Spleen (tissue), 13 donors: ENCODE data around the gene KRTAP4-2. TPM values are rescaled to one million over a fixed set of nuclear protein-coding genes. Genes with fewer than 3 reads are reported as not detected.
"Not testable (repeated sequence)": the region's sequence is repeated elsewhere in the genome, so short reads cannot be mapped to it uniquely, and the experiment has no call there.

Experiments used
- DNase-seq: peaks from one replicate; pipeline ENCODE4 v3.0.0-alpha.2; 2020
- H3K27ac ChIP-seq, 8 donors: fragments of 200-600 bp; sonication (generic) in 7 of 8; 1 replicate in 4 of 8; 2 replicates in 4 of 8; pipeline versions ENCODE4 v1.5.0 to v1.8.0; 2016 to 2021; ENCODE audit warnings: inconsistent platforms in 4 of 8, mild to moderate bottlenecking in 4 of 8, moderate library complexity in 1 of 8
- H3K27me3 ChIP-seq, 7 donors: fragments of 200-600 bp; sonication (generic) in 6 of 7; replicated peaks in 1 of 7; 1 replicate in 4 of 7; 2 replicates in 3 of 7; pipeline versions ENCODE4 v1.5.0 to v1.8.0; 2016 to 2021; ENCODE audit warnings: inconsistent platforms in 3 of 7, mild to moderate bottlenecking in 1 of 7
- H3K36me3 ChIP-seq, 6 donors: fragments of 200-600 bp; sonication (generic) in 5 of 6; 1 replicate in 4 of 6; 2 replicates in 2 of 6; pipeline versions ENCODE4 v1.5.0 to v1.8.0; 2016 to 2021; ENCODE audit warnings: inconsistent platforms in 2 of 6
- H3K4me1 ChIP-seq, 6 donors: fragments of 200-600 bp; sonication (generic) in 5 of 6; 1 replicate in 3 of 6; 2 replicates in 3 of 6; pipeline versions ENCODE4 v1.5.0 to v1.8.0; 2016 to 2021; ENCODE audit warnings: inconsistent platforms in 3 of 6
- H3K4me3 ChIP-seq, 8 donors: fragments of 200-600 bp; sonication (generic) in 7 of 8; 1 replicate in 4 of 8; 2 replicates in 4 of 8; pipeline versions ENCODE4 v1.5.0 to v1.8.0; 2016 to 2021; ENCODE audit warnings: inconsistent platforms in 4 of 8, mild to moderate bottlenecking in 4 of 8, moderate library complexity in 2 of 8
- H3K9me3 ChIP-seq, 8 donors: fragments of 200-600 bp; sonication (generic) in 7 of 8; 1 replicate in 4 of 8; 2 replicates in 4 of 8; pipeline versions ENCODE4 v1.5.0 to v1.8.0; 2016 to 2021; ENCODE audit warnings: inconsistent platforms in 4 of 8
- POLR2A ChIP-seq, 3 donors: fragments of 450-650 bp; IDR thresholded peaks; one replicate each; pipeline ENCODE4 v1.5.1; 2017; ENCODE audit warnings: antibody characterized with exemption in 3 of 3, mild to moderate bottlenecking in 1 of 3
- POLR2AphosphoS5 ChIP-seq, 3 donors: sonication (generic); formaldehyde crosslinking; IDR thresholded peaks; one replicate each; pipeline ENCODE4 v1.5.1; 2017; ENCODE audit warnings: antibody characterized with exemption in 3 of 3
- WGBS, 5 donors: extraction: QIAGEN DNeasy Blood & Tissue Kit in 3 of 5; methylation state at CpG; one replicate each; pipeline versions ENCODE4 v1.1.5 to v1.1.7; 2013 to 2018; 5-methylcytosine and 5-hydroxymethylcytosine counted together
- intact Hi-C: fragments of 100-400 bp; cut with DNase I; formaldehyde crosslinking; loops from one replicate; pipeline ENCODE4 v1.15.0; 2023; ENCODE audit warnings: low total_unique reads
- long read RNA-seq, 2 donors: transcript quantifications; one replicate each; lab custom pipeline, GENCODE V29; 2026
- polyA plus RNA-seq, 3 donors: library from polyadenylated mRNA; stranded (reverse); fragments of 200-250 nt; gene quantifications; one replicate each; pipeline ENCODE4 v1.2.1, GENCODE V29; 2013
- total RNA-seq, 7 donors: library from RNA; depleted of rRNA in 3 of 7; stranded (reverse); fragments of >200 nt in 3 of 7; fragmentation: NEBNext Ultra II Directional in 4 of 7; extraction: Animal tissue kit (Norgen Biotek cat#: 25700) in 4 of 7; gene quantifications; one replicate each; pipeline versions ENCODE4 v1.1.0 to v1.2.1, GENCODE V29; 2016 to 2021
- TF ChIP-seq, protein P1 (sequence below), 11 experiments: fragments of 200-600 bp in 7 of 11; fragments of 450-650 bp in 4 of 11; sonication (generic) in 4 of 11; IDR thresholded peaks in 8 of 11; conservative IDR thresholded peaks in 3 of 11; 1 replicate in 7 of 11; 2 replicates in 4 of 11; pipeline versions ENCODE4 v1.4.0 to v1.8.0; 2016 to 2021; ENCODE audit warnings: antibody characterized with exemption in 11 of 11, inconsistent platforms in 4 of 11, mild to moderate bottlenecking in 1 of 11
- donor health status: healthy with polysubstance abuse.
- donor health status: DM: no; HTN: no; CAD: no; lungs with moderate emphysema.
- donor health status: DM: no; HTN: no; CAD: no.
- donor health status: Bipolar disorder and iron deficiency.
- donor health status: healthy.
- donor health status: DM: no; HTN: no; CAD: no.
- donor health status: DM: yes; HTN: yes; CAD: no.

The KRTAP4-2 gene
- total RNA-seq (not detected), polyA plus RNA-seq (not detected)
- long read RNA-seq, donor 1: 0 reads
- long read RNA-seq, donor 2: 0 reads

DNA sequence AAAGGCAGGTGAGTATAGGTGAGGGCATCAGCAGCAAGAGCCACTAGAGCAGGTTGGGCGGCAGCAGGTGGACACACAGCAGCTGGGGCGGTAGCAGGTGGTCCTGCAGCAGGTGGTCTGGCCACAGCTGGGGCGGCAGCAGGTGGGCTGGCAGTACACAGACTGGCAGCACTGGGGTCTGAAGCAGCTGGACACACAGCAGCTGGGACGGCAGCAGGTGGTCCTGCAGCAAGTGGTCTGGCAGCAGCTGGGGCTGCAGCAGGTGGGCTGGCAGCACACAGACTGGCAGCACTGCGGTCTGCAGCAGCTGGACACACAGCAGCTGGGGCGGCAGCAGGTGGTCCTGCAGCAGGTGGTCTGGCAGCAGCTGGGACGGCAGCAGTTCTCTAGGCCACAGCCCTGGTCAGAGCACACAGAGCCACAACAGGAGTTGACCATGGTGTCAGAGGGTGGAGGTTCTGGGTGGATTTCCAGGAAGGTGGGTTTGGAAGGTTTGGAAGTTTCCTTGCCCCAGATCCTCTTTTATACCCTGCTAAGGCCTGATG lies at the start of gene KRTAP4-2:
KRTAP4-2 (minus strand) TSS at position 495 of the 545 bp plus-strand sequence; CDS start at position 438, 57 bp downstream.
- no peaks in the 10 kb centered on the region for H3K27me3 ChIP-seq
- no peak for TF ChIP-seq POLR2A (IDR thresholded peaks at IDR 0.05)
- TF ChIP-seq, protein P1, sequence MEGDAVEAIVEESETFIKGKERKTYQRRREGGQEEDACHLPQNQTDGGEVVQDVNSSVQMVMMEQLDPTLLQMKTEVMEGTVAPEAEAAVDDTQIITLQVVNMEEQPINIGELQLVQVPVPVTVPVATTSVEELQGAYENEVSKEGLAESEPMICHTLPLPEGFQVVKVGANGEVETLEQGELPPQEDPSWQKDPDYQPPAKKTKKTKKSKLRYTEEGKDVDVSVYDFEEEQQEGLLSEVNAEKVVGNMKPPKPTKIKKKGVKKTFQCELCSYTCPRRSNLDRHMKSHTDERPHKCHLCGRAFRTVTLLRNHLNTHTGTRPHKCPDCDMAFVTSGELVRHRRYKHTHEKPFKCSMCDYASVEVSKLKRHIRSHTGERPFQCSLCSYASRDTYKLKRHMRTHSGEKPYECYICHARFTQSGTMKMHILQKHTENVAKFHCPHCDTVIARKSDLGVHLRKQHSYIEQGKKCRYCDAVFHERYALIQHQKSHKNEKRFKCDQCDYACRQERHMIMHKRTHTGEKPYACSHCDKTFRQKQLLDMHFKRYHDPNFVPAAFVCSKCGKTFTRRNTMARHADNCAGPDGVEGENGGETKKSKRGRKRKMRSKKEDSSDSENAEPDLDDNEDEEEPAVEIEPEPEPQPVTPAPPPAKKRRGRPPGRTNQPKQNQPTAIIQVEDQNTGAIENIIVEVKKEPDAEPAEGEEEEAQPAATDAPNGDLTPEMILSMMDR (IDR thresholded peaks at IDR 0.05 in 8 of 11, conservative IDR thresholded peaks at IDR 0.05 in 3 of 11): no peak
- TF ChIP-seq POLR2AphosphoS5 (IDR thresholded peaks at IDR 0.05): no peak
- no peak for DNase-seq
- H3K4me3 ChIP-seq: no peak within 1 kb of the TSS
- H3K27ac ChIP-seq: no peak within 1 kb of the TSS
- 90 to 97% (median 92%) methylated on average over 4 to 7 of the region's 7 CpGs for WGBS, 5 donors
- H3K4me1 ChIP-seq: peaks cover 6 to 32% (median 20%) of the 10 kb centered on the region in 6 donors
- no peaks in the 10 kb centered on the region for H3K9me3 ChIP-seq
- no peaks in the 10 kb centered on the region for H3K36me3 ChIP-seq
- intact Hi-C loops: no loop called here

DNA sequence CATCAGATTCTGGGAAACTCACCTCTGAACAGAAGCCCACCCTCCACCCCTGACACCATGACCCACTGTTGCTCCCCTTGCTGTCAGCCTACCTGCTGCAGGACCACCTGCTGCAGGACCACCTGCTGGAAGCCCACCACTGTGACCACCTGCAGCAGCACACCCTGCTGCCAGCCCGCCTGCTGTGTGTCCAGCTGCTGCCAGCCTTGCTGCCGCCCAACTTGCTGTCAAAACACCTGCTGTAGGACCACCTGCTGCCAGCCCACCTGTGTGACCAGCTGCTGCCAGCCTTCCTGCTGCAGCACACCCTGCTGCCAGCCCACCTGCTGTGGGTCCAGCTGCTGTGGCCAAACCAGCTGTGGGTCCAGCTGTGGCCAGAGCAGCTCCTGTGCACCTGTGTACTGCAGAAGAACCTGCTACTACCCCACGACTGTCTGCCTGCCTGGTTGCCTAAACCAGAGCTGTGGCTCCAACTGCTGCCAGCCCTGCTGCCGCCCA lies 48.6 kb upstream of the KRTAP4-2 start, which contains the start of gene KRTAP9-2:
KRTAP9-2 (plus strand) TSS at position 51 of the 498 bp plus-strand sequence; CDS start at position 58, 7 bp downstream.
- H3K27me3 ChIP-seq: peaks cover 0 to 25% (median 0%) of the 10 kb centered on the region in 7 donors
- H3K27ac ChIP-seq, H3K9me3 ChIP-seq, H3K36me3 ChIP-seq, intact Hi-C loops, H3K4me3 ChIP-seq, DNase-seq, H3K4me1 ChIP-seq: not testable (repeated sequence)
- 43 to 84% (median 70%) methylated on average over 1 to 3 of the region's 4 CpGs for WGBS, 5 donors

DNA sequence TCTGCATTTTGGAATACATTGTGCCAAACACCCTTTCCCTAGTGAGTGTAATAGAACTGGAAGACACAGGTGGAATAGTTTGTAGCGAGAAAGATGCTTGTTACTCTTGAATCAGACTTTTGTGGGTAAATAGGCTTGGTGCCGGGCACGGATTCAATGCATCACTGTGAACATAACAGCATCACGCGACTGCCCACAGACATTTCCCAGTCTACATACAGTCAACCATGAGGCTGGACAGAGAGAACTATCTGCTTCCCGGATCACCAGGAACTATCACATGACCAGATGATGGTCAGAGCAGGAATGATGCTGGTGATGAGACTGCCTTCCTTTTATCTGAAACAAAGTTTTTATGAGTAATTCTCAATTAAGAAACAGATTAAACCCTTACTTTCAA lies 48.0 kb upstream of the KRTAP4-2 start:
- WGBS, 5 donors: 91 to 93% (median 92%) methylated on average over 6 of the region's 6 CpGs
- Histone ChIP-seq H3K27me3 (peaks cover 0 to 25% (median 0%) of the 10 kb centered on the region in 7 donors), H3K4me1 (no peaks in the 10 kb centered on the region), H3K4me3 (no peak overlapping the region), H3K9me3 (no peaks in the 10 kb centered on the region), H3K27ac (no peak overlapping the region), H3K36me3 (no peaks in the 10 kb centered on the region)
- no peak for DNase-seq
- TF ChIP-seq POLR2AphosphoS5 (IDR thresholded peaks at IDR 0.05) (no peak), POLR2A (IDR thresholded peaks at IDR 0.05) (no peak)
- TF ChIP-seq, protein P1 (IDR thresholded peaks at IDR 0.05 in 8 of 11, conservative IDR thresholded peaks at IDR 0.05 in 3 of 11): no peak
- intact Hi-C loops: no loop called here

DNA sequence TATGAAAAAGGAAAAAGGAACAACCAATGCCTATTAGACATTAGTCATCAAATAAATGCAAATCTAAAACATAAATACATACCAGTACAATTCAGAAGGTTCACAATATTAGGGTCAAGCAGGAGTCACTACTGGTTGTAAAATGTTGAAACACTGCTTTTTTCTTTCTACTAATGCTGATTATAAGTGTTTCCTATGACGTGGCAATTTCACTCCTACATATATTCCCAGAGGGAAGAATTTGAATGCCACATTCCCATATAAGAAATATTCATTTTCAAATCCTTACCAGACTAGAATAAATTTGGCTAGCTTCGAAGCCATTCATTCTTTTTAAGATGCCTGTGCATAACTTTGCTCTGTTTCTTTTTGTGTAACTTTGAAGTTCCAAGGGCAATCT lies 45.8 kb upstream of the KRTAP4-2 start:
- Histone ChIP-seq H3K36me3 (no peaks in the 10 kb centered on the region), H3K4me3 (no peak overlapping the region), H3K27ac (no peak overlapping the region), H3K9me3 (peaks cover 0 to 7% (median 0%) of the 10 kb centered on the region in 8 donors), H3K27me3 (peaks cover 0 to 21% (median 0%) of the 10 kb centered on the region in 7 donors), H3K4me1 (no peaks in the 10 kb centered on the region)
- intact Hi-C loops: no loop called here
- no peak for DNase-seq
- 50 to 83% (median 72%) methylated on average over 2 of the region's 2 CpGs for WGBS, 5 donors
- TF ChIP-seq, protein P1 (IDR thresholded peaks at IDR 0.05 in 8 of 11, conservative IDR thresholded peaks at IDR 0.05 in 3 of 11): no peak
- TF ChIP-seq POLR2A (IDR thresholded peaks at IDR 0.05) (no peak), POLR2AphosphoS5 (IDR thresholded peaks at IDR 0.05) (no peak)
